NCI-H82 treated with DMSO at 0.1 percent for 48 hours (cell line): ENCODE measurements around the gene LUC7L3.

ENCODE experiments used
- DNase-seq: peaks from one replicate; lab custom pipeline; 2025; ENCODE audit not compliant: unreplicated experiment; lab: John Stamatoyannopoulos, UW

LUC7L3 gene

DNA sequence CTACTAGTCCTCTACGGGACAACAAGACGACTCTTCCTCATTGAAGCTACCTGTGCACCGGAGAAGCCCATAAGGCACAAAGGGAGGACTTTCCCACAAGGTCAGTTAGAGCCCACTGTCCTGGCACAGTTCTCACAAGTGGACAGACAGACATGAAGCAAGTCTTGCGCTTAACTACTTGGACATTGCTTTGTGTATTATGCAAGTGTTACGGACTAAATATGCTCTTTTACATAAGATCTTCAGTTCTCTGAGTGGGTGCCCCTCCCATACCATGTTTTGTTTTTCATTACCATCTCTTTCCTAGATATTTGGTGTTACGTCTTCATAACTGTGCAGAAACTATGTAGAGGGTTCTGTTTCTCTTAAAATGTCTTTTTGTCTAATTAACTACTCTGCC, 29.8 kb downstream of the LUC7L3 start:
- DNase-seq, result no peak

- DNase-seq, result no peak
Measured at GRCh38 chr17:50754521-50754920, 35.1 kb downstream of the LUC7L3 start.

DNA sequence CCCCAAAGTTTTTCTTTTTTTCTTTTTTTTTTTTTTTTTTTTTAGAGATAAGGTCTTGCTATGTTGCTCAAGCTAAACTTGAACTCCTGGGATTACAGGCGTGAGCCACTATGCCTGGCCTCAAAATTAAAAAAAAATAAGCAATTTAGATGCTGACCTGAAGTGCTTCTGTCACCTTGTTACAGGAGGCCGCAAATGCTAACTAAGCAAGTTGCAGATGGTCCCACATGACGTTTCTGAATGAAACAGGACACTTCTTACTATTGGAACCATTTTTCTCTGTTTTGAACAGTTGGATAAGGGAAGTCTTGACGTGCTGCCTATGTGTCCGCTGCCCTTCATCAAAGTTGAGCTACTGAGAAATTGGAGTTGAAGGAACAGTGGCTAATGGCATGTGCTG, 39.1 kb downstream of the LUC7L3 start:
- DNase-seq, result no peak

GRCh38 chr17:50758989-50759544, 39.7 kb downstream of the LUC7L3 start:
- no peak for DNase-seq

GRCh38 chr17:50762177-50762576, 42.8 kb downstream of the LUC7L3 start:
- DNase-seq, result no peak

DNA sequence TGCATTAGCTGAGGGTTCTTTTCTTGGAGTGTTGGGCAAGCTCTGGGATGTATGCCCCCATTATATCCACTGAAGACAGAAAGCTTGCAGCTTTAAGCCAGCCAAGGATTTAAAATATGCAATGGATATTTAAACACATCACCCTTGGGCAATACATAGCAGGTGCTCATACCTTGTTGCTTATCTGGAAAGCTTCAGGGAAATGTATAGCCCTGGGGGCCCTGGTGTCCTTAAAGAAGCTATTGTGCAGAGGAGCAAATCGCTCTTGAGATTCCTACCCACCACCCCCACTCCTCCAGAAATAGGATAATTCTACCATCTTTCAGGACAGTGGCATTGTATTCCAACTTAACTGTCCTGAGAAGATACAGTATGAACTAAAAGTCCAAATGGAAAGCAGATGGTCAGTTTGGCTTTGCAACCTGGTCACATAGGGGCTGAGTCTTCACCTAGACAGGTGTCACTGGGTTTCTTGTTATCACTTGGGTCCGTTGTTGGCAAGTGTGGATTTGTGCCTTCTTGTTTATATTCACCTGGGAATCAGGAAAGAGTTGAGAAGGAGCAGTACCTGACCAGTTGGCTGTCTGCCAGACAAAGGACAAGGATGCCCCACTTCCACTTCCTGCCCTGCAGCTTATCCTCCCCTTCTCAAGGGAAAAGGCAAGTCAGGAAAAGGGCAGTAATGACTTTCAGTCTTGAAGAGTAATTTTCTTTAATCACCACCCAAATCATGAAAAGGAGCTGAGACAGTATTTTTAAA, 44.5 kb downstream of the LUC7L3 start:
- peak; percentile 22 for DNase-seq

DNA sequence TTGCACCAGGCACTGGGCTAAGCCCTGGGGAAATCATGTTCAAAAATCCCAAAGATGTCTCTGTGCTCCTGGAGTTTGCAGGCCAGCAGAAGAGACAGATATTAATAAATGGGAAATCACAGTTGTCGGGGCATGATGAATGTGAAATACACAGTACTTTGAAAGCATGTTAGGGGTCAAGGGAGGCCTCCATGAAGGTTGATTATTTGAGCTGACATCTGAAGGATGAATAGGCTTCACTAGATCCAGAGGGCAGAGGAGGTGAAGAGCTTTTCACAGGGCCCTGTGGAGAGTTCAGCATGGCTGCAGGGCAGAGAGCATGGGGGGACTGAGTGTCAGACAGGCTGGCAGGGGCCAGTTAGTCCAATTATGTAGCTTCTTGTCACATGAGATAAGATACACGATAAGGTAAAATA, 45.3 kb downstream of the LUC7L3 start:
- no peak for DNase-seq

GRCh38 chr17:50765454-50766221, 46.2 kb downstream of the LUC7L3 start:
- no peak for DNase-seq

DNA sequence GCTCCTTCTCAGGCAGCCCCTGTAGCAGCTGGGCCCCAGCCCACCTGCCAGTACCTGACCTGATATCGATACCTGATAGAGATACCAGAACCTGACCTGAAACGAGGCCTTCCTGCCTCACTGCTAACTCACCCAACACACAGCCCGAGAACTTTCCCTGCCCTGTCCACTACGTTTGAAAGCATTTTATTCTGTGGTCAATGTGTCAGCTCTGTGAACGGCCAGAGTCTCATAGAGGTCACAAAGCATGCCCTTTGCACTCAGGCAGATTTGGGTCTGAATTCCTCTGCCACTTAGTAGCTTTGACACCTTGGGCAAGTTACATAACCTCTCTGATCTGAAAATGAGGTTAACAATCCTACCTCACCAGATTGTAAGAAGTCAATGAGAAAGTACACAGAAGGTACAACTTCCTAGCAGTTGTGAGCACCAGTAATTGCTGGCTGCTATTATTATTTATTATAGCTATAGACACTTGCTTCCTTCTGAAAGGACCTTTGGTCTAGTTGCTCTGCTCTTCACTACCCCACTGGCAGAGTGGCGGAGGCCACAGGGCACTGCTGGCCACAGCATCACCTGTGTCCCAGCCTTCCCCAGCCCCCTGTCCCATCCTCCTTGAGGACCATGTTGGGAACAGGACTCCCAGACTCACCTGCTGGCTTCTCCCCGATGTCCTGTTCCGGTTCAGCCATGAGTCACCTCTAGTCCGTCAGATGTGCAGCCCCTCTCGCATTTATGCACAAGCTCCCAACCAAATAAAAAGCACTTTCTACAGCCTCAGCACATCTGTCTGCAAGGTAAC, 47.0 kb downstream of the LUC7L3 start:
- no peak for DNase-seq

- DNase-seq, result no peak
Measured at GRCh38 chr17:50767030-50767429, 47.6 kb downstream of the LUC7L3 start.

GRCh38 chr17:50767446-50767845, 48.0 kb downstream of the LUC7L3 start, which contains the start of gene ANKRD40CL:
TSS of gene ANKRD40CL (minus strand) at chr17:50767518. CDS start at chr17:50766913, 605 bp downstream.
- DNase-seq, result no peak

DNA sequence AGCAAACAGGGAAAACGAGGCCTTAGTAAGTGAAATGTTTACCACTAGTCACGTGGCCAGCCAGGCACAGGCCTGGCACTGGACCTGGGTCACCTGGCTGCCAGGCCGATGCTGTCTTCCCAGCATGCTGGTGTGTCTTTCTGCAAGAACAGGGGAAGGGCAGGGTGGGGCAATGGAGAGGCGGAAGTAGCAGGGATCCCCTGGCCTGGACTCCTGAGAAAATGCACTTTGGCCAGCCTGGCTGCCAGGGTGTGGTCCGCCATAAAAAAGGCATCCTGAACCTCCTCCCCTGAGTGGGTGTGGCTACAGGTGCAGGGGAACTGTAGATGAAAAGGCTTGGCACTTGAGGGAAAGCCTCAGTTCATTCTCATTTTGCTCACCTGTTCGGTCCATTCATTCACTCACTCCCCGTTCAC, 49.0 kb downstream of the LUC7L3 start:
- no peak for DNase-seq

GRCh38 chr17:50769884-50770283, 50.5 kb downstream of the LUC7L3 start:
- DNase-seq, result no peak

DNA sequence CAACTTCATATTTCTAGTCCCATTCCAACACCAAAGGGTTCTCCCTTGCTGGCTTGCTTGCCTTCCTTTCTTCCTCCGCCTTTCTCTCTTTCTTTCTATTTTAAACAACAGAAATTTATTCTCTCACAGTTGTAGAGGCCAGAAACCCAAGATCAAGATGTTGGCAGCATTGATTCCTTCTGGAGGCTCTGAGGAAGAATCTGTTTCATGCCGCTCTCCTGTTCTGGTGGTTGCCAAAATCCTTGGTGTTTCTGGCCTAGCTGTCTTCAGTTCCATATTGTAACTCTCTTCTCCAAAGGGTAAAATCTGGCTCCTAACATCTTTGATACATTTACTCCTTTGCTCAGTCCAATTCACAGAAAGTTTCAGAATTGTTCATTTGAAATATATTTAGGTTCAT, 50.9 kb downstream of the LUC7L3 start:
- no peak for DNase-seq

- no peak for DNase-seq
Measured at GRCh38 chr17:50771991-50772785, 52.8 kb downstream of the LUC7L3 start.

GRCh38 chr17:50774225-50774803, 54.9 kb downstream of the LUC7L3 start:
- no peak for DNase-seq

DNA sequence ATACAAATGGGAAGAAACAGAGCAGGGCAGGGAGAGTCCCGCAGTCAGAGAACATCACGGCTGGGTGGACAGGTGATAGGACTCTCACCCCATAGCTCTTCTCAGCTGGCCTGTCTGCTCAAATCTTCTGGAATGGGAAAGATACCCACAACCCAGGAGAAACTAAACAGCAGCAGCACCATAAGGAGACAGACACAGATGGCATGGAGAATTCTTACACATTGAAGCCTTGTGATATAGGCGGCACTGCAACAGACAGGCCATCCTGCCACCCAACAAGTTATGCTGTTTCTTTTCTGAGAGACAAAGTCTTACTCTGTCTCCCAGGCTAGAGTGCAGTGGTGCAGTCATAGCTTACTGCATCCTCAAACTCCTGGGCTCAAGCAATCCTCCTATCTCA, 56.5 kb downstream of the LUC7L3 start:
- DNase-seq, result no peak

- no peak for DNase-seq
Measured at GRCh38 chr17:50778471-50778870, 59.1 kb downstream of the LUC7L3 start.

- no peak for DNase-seq
Measured at GRCh38 chr17:50778988-50779387, 59.6 kb downstream of the LUC7L3 start.

- no peak for DNase-seq
Measured at GRCh38 chr17:50779747-50780353, 60.4 kb downstream of the LUC7L3 start.
